ENCODE data around the gene UNC13A. TPM values are rescaled to one million over a fixed set of nuclear protein-coding genes. Genes with fewer than 3 reads are reported as not detected.

UNC13A gene
- total RNA-seq, 1 donor = under 0.01 TPM

DNA sequence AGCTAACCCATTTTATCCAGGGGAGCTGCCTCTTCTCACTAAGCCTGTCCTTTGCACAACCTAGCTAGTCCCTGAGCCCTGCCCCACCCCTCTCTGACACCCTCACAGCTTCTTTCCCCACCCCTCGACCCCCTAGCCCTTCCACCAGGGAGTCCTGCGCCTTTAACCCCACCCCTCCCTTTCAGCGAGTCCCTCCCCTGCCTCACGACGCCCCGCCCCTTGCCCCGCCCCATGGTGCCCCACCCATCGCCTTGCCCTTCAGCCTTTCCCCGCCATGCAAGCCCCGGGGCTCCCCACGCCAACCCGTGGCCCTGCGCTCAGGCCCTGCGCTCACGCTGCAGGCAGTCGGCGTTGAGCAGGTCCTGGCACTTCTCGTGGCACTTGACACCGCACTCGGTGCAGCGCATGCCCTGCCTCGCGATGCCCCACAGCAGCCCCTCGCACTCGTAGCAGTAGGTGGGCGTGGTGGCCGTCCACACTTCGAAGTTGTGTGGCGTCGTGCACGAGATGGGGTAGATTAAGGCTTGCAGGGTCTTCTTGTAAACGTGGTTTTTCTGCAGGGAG, 40.0 kb downstream of the UNC13A start:
- DNase-seq (ENCODE audit: low read depth) = no peak
- no peak overlapping the region for H3K4me3 ChIP-seq (ENCODE audit: low read depth, low read length)
- TF ChIP-seq, protein P1, sequence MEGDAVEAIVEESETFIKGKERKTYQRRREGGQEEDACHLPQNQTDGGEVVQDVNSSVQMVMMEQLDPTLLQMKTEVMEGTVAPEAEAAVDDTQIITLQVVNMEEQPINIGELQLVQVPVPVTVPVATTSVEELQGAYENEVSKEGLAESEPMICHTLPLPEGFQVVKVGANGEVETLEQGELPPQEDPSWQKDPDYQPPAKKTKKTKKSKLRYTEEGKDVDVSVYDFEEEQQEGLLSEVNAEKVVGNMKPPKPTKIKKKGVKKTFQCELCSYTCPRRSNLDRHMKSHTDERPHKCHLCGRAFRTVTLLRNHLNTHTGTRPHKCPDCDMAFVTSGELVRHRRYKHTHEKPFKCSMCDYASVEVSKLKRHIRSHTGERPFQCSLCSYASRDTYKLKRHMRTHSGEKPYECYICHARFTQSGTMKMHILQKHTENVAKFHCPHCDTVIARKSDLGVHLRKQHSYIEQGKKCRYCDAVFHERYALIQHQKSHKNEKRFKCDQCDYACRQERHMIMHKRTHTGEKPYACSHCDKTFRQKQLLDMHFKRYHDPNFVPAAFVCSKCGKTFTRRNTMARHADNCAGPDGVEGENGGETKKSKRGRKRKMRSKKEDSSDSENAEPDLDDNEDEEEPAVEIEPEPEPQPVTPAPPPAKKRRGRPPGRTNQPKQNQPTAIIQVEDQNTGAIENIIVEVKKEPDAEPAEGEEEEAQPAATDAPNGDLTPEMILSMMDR (IDR thresholded peaks at IDR 0.05; ENCODE audit: insufficient read depth, low read depth, low read length) = no peak

DNA sequence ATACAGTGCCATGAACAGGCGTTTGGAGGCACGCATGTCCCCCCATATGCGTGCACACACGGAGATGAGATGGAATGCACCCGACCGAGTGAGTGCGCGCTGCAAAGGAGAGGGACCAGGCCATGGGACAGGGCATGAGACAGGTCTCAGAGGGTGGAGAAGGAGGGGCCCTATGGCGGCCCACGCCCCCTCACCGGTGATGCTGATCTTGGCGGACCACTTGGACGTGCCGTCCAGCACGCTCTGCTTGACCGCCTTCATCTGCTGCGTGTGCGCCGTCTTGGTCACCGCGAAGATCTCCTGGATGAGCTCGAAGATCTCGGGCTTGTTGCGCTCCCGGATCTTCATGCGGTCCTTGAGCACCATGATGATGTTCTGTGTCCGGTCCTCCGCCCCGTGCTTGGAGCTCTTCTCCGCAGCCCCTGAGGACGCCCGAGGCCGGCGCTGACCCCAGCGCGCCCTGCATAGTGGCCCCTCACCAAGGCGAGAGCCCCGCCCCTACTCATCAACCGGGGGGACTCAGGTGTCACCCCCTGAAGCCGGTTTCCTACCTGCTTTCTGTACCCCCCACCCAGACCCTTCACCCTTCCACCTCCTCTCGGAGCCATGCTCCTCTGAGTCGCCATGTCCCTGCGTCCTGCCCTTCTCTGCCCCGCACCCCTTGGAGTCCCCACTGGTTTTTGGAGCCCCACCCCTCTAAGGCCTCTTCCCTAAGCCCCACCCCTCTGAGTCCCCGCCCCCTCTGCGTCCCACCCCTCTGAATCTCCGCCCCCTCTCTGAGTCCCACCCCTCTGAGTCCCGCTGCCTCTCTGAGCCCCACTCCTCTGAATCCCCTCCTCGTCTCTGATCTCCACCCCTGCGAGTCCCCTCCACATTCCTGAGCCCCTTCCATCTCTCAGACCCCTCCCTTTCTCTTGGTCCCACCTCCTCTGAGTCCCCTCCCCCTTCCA, 40.8 kb downstream of the UNC13A start:
- no peak for DNase-seq (ENCODE audit: low read depth)
- TF ChIP-seq, protein P1 (IDR thresholded peaks at IDR 0.05; ENCODE audit: insufficient read depth, low read depth, low read length) = no peak
- H3K4me3 ChIP-seq (ENCODE audit: low read depth, low read length) = no peak overlapping the region

DNA sequence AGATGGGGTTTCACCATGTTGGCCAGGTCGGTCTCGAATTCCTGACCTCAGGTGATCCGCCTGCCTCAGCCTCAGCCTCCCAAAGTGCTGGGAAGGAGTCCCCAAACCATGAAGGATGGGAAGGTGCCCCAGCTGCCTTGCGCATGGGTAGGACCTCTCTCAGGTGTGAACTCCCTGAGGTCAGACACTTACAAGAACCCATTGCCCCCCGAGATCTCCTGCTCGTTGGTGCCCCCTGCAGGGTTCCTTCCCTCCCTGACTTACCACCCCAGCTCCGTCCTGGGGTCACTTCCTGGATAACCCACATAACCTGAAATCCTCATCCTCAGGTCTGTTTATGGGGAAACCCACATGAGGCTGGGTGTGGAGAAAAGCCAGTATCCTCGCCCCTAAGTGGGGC, 41.7 kb downstream of the UNC13A start:
- no peak for DNase-seq (ENCODE audit: low read depth)
- TF ChIP-seq, protein P1 (IDR thresholded peaks at IDR 0.05; ENCODE audit: insufficient read depth, low read depth, low read length) = no peak
- no peak overlapping the region for H3K4me3 ChIP-seq (ENCODE audit: low read depth, low read length)

DNA sequence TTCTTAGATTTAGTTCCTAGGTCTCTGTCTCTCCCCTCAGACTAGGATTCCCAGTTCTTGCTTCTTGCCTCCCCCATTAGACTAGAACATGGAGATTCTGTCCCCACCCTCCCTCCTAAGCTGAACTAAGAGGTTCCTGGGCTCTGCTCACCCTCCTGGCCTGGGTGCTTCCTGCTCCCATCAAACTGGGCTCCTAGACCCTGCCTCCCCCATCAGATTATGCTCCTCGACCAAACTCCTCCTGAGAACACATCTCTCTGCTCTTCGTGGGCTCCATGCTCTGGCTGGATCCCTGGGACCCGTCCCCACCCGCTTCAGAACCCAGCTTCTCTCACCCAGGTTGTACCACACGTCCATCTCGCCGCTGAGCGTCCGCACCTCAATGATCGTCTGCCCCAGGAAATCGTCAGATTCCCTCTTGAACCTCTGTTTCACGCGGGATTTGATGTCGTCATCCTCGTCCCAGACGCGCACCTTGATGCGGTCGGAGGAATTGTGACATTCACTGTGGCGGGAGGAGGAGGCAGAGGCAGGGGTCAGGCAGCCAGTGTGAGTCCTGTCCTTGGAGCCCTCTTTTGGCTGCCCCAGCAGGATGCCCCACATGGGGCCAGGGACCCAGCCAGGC, 42.7 kb downstream of the UNC13A start:
- TF ChIP-seq, protein P1 (IDR thresholded peaks at IDR 0.05; ENCODE audit: insufficient read depth, low read depth, low read length) = no peak
- H3K4me3 ChIP-seq (ENCODE audit: low read depth, low read length) = no peak overlapping the region
- no peak for DNase-seq (ENCODE audit: low read depth)

DNA sequence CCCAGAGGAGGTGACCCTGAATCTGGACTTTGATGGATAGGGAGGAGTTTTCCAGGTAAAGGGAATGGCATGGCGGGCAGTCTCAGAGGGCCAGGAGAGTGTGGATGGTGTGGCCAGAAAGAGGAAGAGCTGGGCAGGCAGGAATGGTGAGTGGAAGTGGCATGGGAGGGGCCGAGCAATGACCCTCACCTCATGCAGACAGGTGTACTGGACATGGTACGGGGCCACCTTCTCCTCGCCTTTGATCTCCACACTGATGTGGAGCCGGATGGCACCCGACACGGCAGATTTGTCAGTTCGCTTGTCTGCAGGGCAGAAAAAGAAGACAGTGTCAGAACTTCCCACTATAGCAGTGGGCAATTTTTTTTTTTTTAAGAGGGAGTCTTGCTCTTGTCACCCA, 45.5 kb downstream of the UNC13A start:
- H3K4me3 ChIP-seq (ENCODE audit: low read depth, low read length) = no peak overlapping the region
- no peak for DNase-seq (ENCODE audit: low read depth)
- TF ChIP-seq, protein P1 (IDR thresholded peaks at IDR 0.05; ENCODE audit: insufficient read depth, low read depth, low read length) = no peak

DNA sequence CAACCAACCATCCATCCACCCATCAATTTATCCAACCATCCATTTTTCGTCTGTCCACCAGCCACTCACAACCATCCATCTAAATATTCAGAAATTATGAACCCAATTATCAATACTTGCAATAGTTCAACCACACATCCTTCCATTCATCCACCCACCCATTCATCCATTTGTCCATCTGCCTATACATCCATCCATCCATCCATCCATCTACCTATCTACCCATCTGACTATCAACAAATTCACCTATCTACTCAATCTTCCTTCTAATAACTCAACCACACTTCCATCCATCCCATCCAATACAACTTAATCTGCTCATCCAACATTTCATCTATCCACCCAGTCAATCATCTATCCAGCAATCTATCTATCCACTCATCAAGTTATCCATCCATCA, 46.3 kb downstream of the UNC13A start:
- no peak overlapping the region for H3K4me3 ChIP-seq (ENCODE audit: low read depth, low read length)
- TF ChIP-seq, protein P1 (IDR thresholded peaks at IDR 0.05; ENCODE audit: insufficient read depth, low read depth, low read length) = no peak
- DNase-seq (ENCODE audit: low read depth) = no peak
